Measurements from ENCODE around the gene NUP214.
"Not testable (repeated sequence)": the region's sequence is repeated elsewhere in the genome, so short reads cannot be mapped to it uniquely, and the experiment has no call there.

The NUP214 gene

GRCh38 chr9:131096269-131097125 is 28.9 kb upstream of the NUP214 start, which contains the start of gene AIF1L:
Gene AIF1L (plus strand): TSS chr9:131096531. CDS start chr9:131096630, 99 bp downstream.
- DNase-seq (ENCODE audit: low read depth): peak; percentile 11

- DNase-seq (ENCODE audit: low read depth): no peak
Measured at GRCh38 chr9:131097126-131097947, 28.0 kb upstream of the NUP214 start.

- no peak for DNase-seq (ENCODE audit: low read depth)
Measured at GRCh38 chr9:131097948-131098278, 27.5 kb upstream of the NUP214 start.

- DNase-seq (ENCODE audit: low read depth): no peak
Measured at GRCh38 chr9:131098391-131099101, 26.8 kb upstream of the NUP214 start.

GRCh38 chr9:131099102-131099606 is 26.2 kb upstream of the NUP214 start:
- DNase-seq (ENCODE audit: low read depth): no peak

GRCh38 chr9:131099845-131100244 is 25.5 kb upstream of the NUP214 start:
- not testable (repeated sequence) for DNase-seq (ENCODE audit: low read depth)

- DNase-seq (ENCODE audit: low read depth): no peak
Measured at GRCh38 chr9:131100445-131100844, 24.9 kb upstream of the NUP214 start.

- DNase-seq (ENCODE audit: low read depth): no peak
Measured at GRCh38 chr9:131101207-131101964, 24.0 kb upstream of the NUP214 start.

GRCh38 chr9:131103024-131103423 is 22.4 kb upstream of the NUP214 start:
- no peak for DNase-seq (ENCODE audit: low read depth)

- no peak for DNase-seq (ENCODE audit: low read depth)
Measured at GRCh38 chr9:131103535-131103934, 21.9 kb upstream of the NUP214 start.

- no peak for DNase-seq (ENCODE audit: low read depth)
Measured at GRCh38 chr9:131104016-131104740, 21.2 kb upstream of the NUP214 start.

GRCh38 chr9:131105952-131106351 is 19.4 kb upstream of the NUP214 start:
- no peak for DNase-seq (ENCODE audit: low read depth)

- DNase-seq (ENCODE audit: low read depth): no peak
Measured at GRCh38 chr9:131107760-131108159, 17.6 kb upstream of the NUP214 start.

GRCh38 chr9:131111186-131111853 is 14.1 kb upstream of the NUP214 start:
- DNase-seq (ENCODE audit: low read depth): no peak

GRCh38 chr9:131111854-131112311 is 13.5 kb upstream of the NUP214 start:
- DNase-seq (ENCODE audit: low read depth): no peak

GRCh38 chr9:131112374-131113154 is 12.8 kb upstream of the NUP214 start:
- DNase-seq (ENCODE audit: low read depth): no peak

GRCh38 chr9:131113655-131114054 is 11.7 kb upstream of the NUP214 start:
- DNase-seq (ENCODE audit: low read depth): no peak

GRCh38 chr9:131114084-131114535 is 11.3 kb upstream of the NUP214 start:
- no peak for DNase-seq (ENCODE audit: low read depth)

- DNase-seq (ENCODE audit: low read depth): not testable (repeated sequence)
Measured at GRCh38 chr9:131115360-131115742, 10.0 kb upstream of the NUP214 start.

All from iris pigment epithelial cell (primary cell).